ENCODE data around the gene AKAP9. TPM values are rescaled to one million over a fixed set of nuclear protein-coding genes. Genes with fewer than 3 reads are reported as not detected.
"Not testable (repeated sequence)": the region's sequence is repeated elsewhere in the genome, so short reads cannot be mapped to it uniquely, and the experiment has no call there.

The AKAP9 gene
- total RNA-seq, 1 experiment from 2014 or later, result 62.6 TPM

DNA sequence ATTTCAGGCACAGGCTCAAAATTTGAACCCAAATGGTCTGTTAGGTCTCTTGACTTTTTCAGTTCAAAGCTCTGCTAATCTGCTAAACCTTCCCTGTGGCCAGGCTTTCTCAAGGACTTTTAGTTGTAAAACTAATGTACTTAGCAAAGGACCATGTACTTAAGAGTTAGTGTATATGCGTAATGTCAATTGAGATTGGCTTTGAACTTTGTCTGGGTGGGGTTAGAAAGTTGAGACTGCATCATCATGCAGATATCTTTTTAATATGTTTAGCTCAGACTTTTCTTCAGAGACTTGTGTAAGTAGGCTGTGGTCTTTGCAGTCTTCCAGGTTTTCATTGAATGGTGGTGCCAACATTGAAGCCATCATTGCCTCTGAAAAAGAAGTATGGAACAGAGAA, 159.9 kb downstream of the AKAP9 start:
- H3K9me3 ChIP-seq (ENCODE audit: low read depth, low read length, poor library complexity, severe bottlenecking), result no peaks in the 10 kb centered on the region
- no peak overlapping the region for H3K4me3 ChIP-seq (ENCODE audit: low read depth, low read length, poor library complexity, severe bottlenecking)
- BruUV-seq (replicated peaks), result no TSS peak
- H3K27ac ChIP-seq (ENCODE audit: low read depth, low read length, poor library complexity, severe bottlenecking), result no peak overlapping the region
- ChIA-PET POLR2A (ENCODE audit: low non-redundant PET) (no interaction called here), CTCF (no interaction called here)
- no peaks in the 10 kb centered on the region for H3K4me1 ChIP-seq (ENCODE audit: insufficient read depth, low read length, poor library complexity, severe bottlenecking)
- H3K27me3 ChIP-seq (replicated peaks; ENCODE audit: insufficient read depth, low read depth, low read length, poor library complexity), result no peaks in the 10 kb centered on the region
- intact Hi-C loops (cut with micrococcal nuclease; ENCODE audit: unreplicated experiment), result no loop called here
- peaks cover 41% of the 10 kb centered on the region for H3K36me3 ChIP-seq (ENCODE audit: insufficient read depth, low read length, poor library complexity, severe bottlenecking)
- TF ChIP-seq EZH2 (IDR thresholded peaks at IDR 0.05; ENCODE audit: borderline replicate concordance, low read depth, low read length, poor library complexity, severe bottlenecking), result no peak
- TF ChIP-seq, protein P1, sequence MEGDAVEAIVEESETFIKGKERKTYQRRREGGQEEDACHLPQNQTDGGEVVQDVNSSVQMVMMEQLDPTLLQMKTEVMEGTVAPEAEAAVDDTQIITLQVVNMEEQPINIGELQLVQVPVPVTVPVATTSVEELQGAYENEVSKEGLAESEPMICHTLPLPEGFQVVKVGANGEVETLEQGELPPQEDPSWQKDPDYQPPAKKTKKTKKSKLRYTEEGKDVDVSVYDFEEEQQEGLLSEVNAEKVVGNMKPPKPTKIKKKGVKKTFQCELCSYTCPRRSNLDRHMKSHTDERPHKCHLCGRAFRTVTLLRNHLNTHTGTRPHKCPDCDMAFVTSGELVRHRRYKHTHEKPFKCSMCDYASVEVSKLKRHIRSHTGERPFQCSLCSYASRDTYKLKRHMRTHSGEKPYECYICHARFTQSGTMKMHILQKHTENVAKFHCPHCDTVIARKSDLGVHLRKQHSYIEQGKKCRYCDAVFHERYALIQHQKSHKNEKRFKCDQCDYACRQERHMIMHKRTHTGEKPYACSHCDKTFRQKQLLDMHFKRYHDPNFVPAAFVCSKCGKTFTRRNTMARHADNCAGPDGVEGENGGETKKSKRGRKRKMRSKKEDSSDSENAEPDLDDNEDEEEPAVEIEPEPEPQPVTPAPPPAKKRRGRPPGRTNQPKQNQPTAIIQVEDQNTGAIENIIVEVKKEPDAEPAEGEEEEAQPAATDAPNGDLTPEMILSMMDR (conservative IDR thresholded peaks at IDR 0.05; ENCODE audit: low read depth, low read length), result no peak
- DNase-seq (ENCODE audit: low spot score), result no peak

DNA sequence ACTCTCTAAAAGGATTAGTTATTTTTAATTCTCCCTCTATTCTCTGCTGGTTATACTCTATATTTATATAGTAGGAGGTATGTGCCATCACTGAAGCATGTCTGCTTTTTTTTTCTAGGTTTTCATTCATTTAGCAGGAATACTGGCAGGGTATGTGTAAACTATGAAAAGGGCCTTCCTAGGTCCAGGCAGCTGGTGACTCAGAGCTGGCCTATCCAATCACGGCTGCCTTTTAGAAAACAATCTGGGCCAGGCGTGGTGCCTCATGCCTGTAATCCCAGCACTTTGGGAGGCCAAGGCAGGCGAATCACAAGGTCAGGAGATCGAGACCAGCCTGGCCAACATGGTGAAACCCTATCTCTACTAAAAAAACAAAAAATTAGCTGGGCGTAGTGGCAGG, 162.2 kb downstream of the AKAP9 start:
- POLR2A ChIA-PET (ENCODE audit: low non-redundant PET); DNase-seq (ENCODE audit: low spot score); CTCF ChIA-PET; H3K27ac ChIP-seq (ENCODE audit: low read depth, low read length, poor library complexity, severe bottlenecking); H3K4me3 ChIP-seq (ENCODE audit: low read depth, low read length, poor library complexity, severe bottlenecking); H3K27me3 ChIP-seq (replicated peaks; ENCODE audit: insufficient read depth, low read depth, low read length, poor library complexity); intact Hi-C loops (cut with micrococcal nuclease; ENCODE audit: unreplicated experiment); BruUV-seq (replicated peaks); H3K9me3 ChIP-seq (ENCODE audit: low read depth, low read length, poor library complexity, severe bottlenecking); H3K4me1 ChIP-seq (ENCODE audit: insufficient read depth, low read length, poor library complexity, severe bottlenecking): not testable (repeated sequence)
- H3K36me3 ChIP-seq (ENCODE audit: insufficient read depth, low read length, poor library complexity, severe bottlenecking), result peaks cover 41% of the 10 kb centered on the region

DNA sequence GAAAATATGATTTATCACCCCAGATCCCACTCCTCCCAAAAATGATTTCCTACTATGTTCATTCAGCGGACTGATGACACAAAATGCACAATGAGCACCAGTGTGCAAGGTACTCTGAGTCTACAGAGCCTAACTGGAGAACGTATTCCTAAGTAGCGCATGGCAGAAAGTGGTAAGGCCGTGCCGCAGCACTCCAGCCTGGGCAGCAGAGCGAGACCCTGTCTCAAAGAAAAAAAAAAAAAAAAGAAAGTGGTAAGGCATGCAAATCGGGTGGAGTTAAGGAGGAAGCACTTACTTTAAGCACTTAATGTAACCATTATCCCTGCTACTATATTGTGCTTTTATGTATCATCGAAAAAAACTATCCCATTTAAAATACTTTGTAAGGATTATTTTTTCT, 168.2 kb downstream of the AKAP9 start:
- ChIA-PET POLR2A (ENCODE audit: low non-redundant PET) (no interaction called here), CTCF (no interaction called here)
- no TSS peak for BruUV-seq (replicated peaks)

DNA sequence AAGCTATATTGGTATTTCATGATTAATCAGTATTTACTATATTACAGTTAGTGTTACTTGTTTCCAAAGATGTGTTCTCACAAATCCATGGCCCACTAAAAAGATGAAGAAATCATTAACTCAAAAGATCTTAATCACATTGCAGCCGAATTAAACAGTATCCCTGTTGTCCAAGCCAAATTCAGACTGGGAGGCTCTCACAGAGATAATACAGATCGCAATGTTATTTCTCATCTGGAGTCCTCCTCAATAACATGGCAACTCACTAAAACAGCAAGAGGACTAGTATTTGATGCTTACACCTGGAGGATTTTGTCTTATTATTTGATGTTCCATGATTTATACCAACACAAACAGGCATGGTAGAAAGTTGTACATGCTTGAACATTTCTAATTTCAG, 170.2 kb downstream of the AKAP9 start:
- DNase-seq (ENCODE audit: low spot score), result no peak
- ChIA-PET POLR2A (ENCODE audit: low non-redundant PET) (no interaction called here), CTCF (no interaction called here)
- H3K4me3 ChIP-seq (ENCODE audit: low read depth, low read length, poor library complexity, severe bottlenecking), result no peak overlapping the region
- no peaks in the 10 kb centered on the region for H3K4me1 ChIP-seq (ENCODE audit: insufficient read depth, low read length, poor library complexity, severe bottlenecking)
- BruUV-seq (replicated peaks), result no TSS peak
- TF ChIP-seq, protein P1 (conservative IDR thresholded peaks at IDR 0.05; ENCODE audit: low read depth, low read length), result no peak
- no peak for TF ChIP-seq EZH2 (IDR thresholded peaks at IDR 0.05; ENCODE audit: borderline replicate concordance, low read depth, low read length, poor library complexity, severe bottlenecking)
- H3K36me3 ChIP-seq (ENCODE audit: insufficient read depth, low read length, poor library complexity, severe bottlenecking), result peaks cover 84% of the 10 kb centered on the region
- no peaks in the 10 kb centered on the region for H3K9me3 ChIP-seq (ENCODE audit: low read depth, low read length, poor library complexity, severe bottlenecking)
- H3K27ac ChIP-seq (ENCODE audit: low read depth, low read length, poor library complexity, severe bottlenecking), result no peak overlapping the region
- no peaks in the 10 kb centered on the region for H3K27me3 ChIP-seq (replicated peaks; ENCODE audit: insufficient read depth, low read depth, low read length, poor library complexity)
- intact Hi-C loops (cut with micrococcal nuclease; ENCODE audit: unreplicated experiment), result no loop called here

More for the DNA sequence above, 168.2 kb downstream of the AKAP9 start:
- H3K36me3 ChIP-seq (ENCODE audit: insufficient read depth, low read length, poor library complexity, severe bottlenecking), result peaks cover 68% of the 10 kb centered on the region
- no peak for DNase-seq (ENCODE audit: low spot score)
- TF ChIP-seq EZH2 (IDR thresholded peaks at IDR 0.05; ENCODE audit: borderline replicate concordance, low read depth, low read length, poor library complexity, severe bottlenecking), result no peak
- TF ChIP-seq, protein P1 (conservative IDR thresholded peaks at IDR 0.05; ENCODE audit: low read depth, low read length), result no peak
- no peak overlapping the region for H3K4me3 ChIP-seq (ENCODE audit: low read depth, low read length, poor library complexity, severe bottlenecking)
- H3K4me1 ChIP-seq (ENCODE audit: insufficient read depth, low read length, poor library complexity, severe bottlenecking), result no peaks in the 10 kb centered on the region
- intact Hi-C loops (cut with micrococcal nuclease; ENCODE audit: unreplicated experiment), result no loop called here
- no peaks in the 10 kb centered on the region for H3K27me3 ChIP-seq (replicated peaks; ENCODE audit: insufficient read depth, low read depth, low read length, poor library complexity)
- no peak overlapping the region for H3K27ac ChIP-seq (ENCODE audit: low read depth, low read length, poor library complexity, severe bottlenecking)
- H3K9me3 ChIP-seq (ENCODE audit: low read depth, low read length, poor library complexity, severe bottlenecking), result no peaks in the 10 kb centered on the region

Measured in A673 (cell line).